Smooth muscle cell (in vitro differentiated cells): Measurements from ENCODE around the gene PIANP. TPM values are rescaled to one million over a fixed set of nuclear protein-coding genes. Genes with fewer than 3 reads are reported as not detected.

Source experiments
- DNase-seq: peaks from one replicate; lab custom pipeline; 2025; ENCODE audit not compliant: unreplicated experiment; lab: John Stamatoyannopoulos, UW
- H2AFZ ChIP-seq: fragments of 200-600 bp; sonication (generic); 2 replicates; pipeline ENCODE4 v1.6.0; 2016; ENCODE audit warnings: antibody characterized with exemption, low read depth, mild to moderate bottlenecking
- H3F3A ChIP-seq: fragments of 200-600 bp; sonication (generic); 2 replicates; pipeline ENCODE4 v1.6.0; 2017; ENCODE audit warnings: antibody characterized with exemption, low read depth
- H3K27ac ChIP-seq: fragments of 200-600 bp; sonication (generic); 2 replicates; pipeline ENCODE4 v1.5.1; 2016; ENCODE audit warnings: low read depth, mild to moderate bottlenecking
- H3K27me3 ChIP-seq: fragments of 200-600 bp; sonication (generic); 2 replicates; pipeline ENCODE4 v1.6.1; 2016; ENCODE audit warnings: low read depth, mild to moderate bottlenecking
- H3K36me3 ChIP-seq: fragments of 200-600 bp; sonication (generic); 2 replicates; pipeline ENCODE4 v1.5.1; 2016; ENCODE audit warnings: low read depth
- H3K4me1 ChIP-seq: fragments of 200-600 bp; sonication (generic); 2 replicates; pipeline ENCODE4 v1.5.1; 2016; ENCODE audit warnings: low read depth
- H3K4me2 ChIP-seq: fragments of 200-600 bp; sonication (generic); 2 replicates; pipeline ENCODE4 v1.6.0; 2016; ENCODE audit warnings: mild to moderate bottlenecking
- H3K4me3 ChIP-seq: fragments of 200-600 bp; sonication (generic); 2 replicates; pipeline ENCODE4 v1.5.1; 2016; ENCODE audit warnings: mild to moderate bottlenecking
- H3K79me2 ChIP-seq: fragments of 200-600 bp; sonication (generic); 2 replicates; pipeline ENCODE4 v1.6.0; 2016; ENCODE audit warnings: low read depth, mild to moderate bottlenecking
- H3K9ac ChIP-seq: fragments of 200-600 bp; sonication (generic); 2 replicates; pipeline ENCODE4 v1.6.0; 2016; ENCODE audit warnings: low read depth
- H3K9me3 ChIP-seq: fragments of 200-600 bp; sonication (generic); replicated peaks from 2 replicates; pipeline ENCODE4 v1.5.1; 2016; ENCODE audit warnings: low read depth
- H4K20me1 ChIP-seq: fragments of 200-600 bp; sonication (generic); 2 replicates; pipeline ENCODE4 v1.6.0; 2016; ENCODE audit warnings: low read depth
- CTCF ChIP-seq: fragments of 200-600 bp; sonication (generic); IDR thresholded peaks from 2 replicates; pipeline ENCODE4 v1.5.1; 2017; ENCODE audit warnings: borderline replicate concordance, mild to moderate bottlenecking, antibody characterized with exemption; ENCODE audit not compliant: insufficient read depth, poor library complexity, severe bottlenecking
- WGBS: methylation state at CpG from one replicate; pipeline ENCODE4 v1.1.7; 2016; ENCODE audit warnings: low lambda C conversion rate; 5-methylcytosine and 5-hydroxymethylcytosine counted together
- polyA plus RNA-seq: library from polyadenylated mRNA; unstranded; fragments of >200 nt; fragmentation: Nextera tagmentation; extraction: Ambion mirVana; gene quantifications from 2 replicates; pipeline ENCODE4 v1.2.1, GENCODE V29; 2016
- total RNA-seq: library from RNA; depleted of rRNA; stranded (reverse); fragments of >200 nt; gene quantifications from 2 replicates; pipeline ENCODE4 v1.2.3, GENCODE V29; 2014

PIANP gene
- total and polyA plus RNA-seq, 2 experiments from 2014 or later: 3.8 TPM; not detected in 1

GRCh38 chr12:6736754-6737153 is 36.1 kb upstream of the PIANP start:
- Histone ChIP-seq H4K20me1 (no peaks in the 10 kb centered on the region), H3K4me3 (no peak overlapping the region), H3K27ac (no peak overlapping the region), H3K36me3 (no peaks in the 10 kb centered on the region), H3K27me3 (no peaks in the 10 kb centered on the region), H3K4me1 (no peaks in the 10 kb centered on the region), H2AFZ (no peak overlapping the region), H3F3A (peaks cover 9% of the 10 kb centered on the region), H3K4me2 (no peak overlapping the region), H3K9ac (no peak overlapping the region), H3K9me3 (no peaks in the 10 kb centered on the region), H3K79me2 (no peaks in the 10 kb centered on the region)
- no peak for DNase-seq
- TF ChIP-seq CTCF: no peak
- WGBS: 98% methylated on average over 5 of the region's 5 CpGs

GRCh38 chr12:6735448-6736191 is 35.0 kb upstream of the PIANP start:
- H3K4me2 ChIP-seq: no peak overlapping the region
- no peak overlapping the region for H3K4me3 ChIP-seq
- no peak overlapping the region for H3K9ac ChIP-seq
- H3F3A ChIP-seq: peaks cover 9% of the 10 kb centered on the region
- H4K20me1 ChIP-seq: no peaks in the 10 kb centered on the region
- no peak for DNase-seq
- H3K4me1 ChIP-seq: no peaks in the 10 kb centered on the region
- H3K79me2 ChIP-seq: no peaks in the 10 kb centered on the region
- H2AFZ ChIP-seq: no peak overlapping the region
- no peak overlapping the region for H3K27ac ChIP-seq
- H3K36me3 ChIP-seq: no peaks in the 10 kb centered on the region
- peak; percentile 64 for TF ChIP-seq CTCF
- no peaks in the 10 kb centered on the region for H3K9me3 ChIP-seq
- no peaks in the 10 kb centered on the region for H3K27me3 ChIP-seq
- WGBS: 50% methylated on average over 8 of the region's 8 CpGs

- no peak for TF ChIP-seq CTCF
- H3K79me2 ChIP-seq: no peaks in the 10 kb centered on the region
- no peaks in the 10 kb centered on the region for H4K20me1 ChIP-seq
- no peaks in the 10 kb centered on the region for H3K27me3 ChIP-seq
- DNase-seq: no peak
- no peak overlapping the region for H3K4me2 ChIP-seq
- H3F3A ChIP-seq: peaks cover 9% of the 10 kb centered on the region
- no peak overlapping the region for H3K9ac ChIP-seq
- H2AFZ ChIP-seq: no peak overlapping the region
- 97% methylated on average over 10 of the region's 10 CpGs for WGBS
- H3K4me3 ChIP-seq: no peak overlapping the region
- peaks cover 6% of the 10 kb centered on the region for H3K36me3 ChIP-seq
- H3K27ac ChIP-seq: no peak overlapping the region
- H3K4me1 ChIP-seq: no peaks in the 10 kb centered on the region
- H3K9me3 ChIP-seq: no peaks in the 10 kb centered on the region
Observed at GRCh38 chr12:6734506-6735387, 34.1 kb upstream of the PIANP start.
